HEK293 (cell line): ENCODE measurements around the gene ALOXE3.

Experiments used
- CTCF ChIA-PET: fragments of 350-600 bp; formaldehyde crosslinking; extraction: SDS; loops from one replicate; lab custom pipeline; 2021; ENCODE audit warnings: antibody characterized with exemption; lab: Yijun Ruan, JAX
- POLR2A ChIA-PET: fragments of 300-600 bp; formaldehyde crosslinking; extraction: SDS; loops from one replicate; lab custom pipeline; 2020; ENCODE audit warnings: antibody characterized with exemption, inconsistent platforms; lab: Yijun Ruan, JAX
- H3K27ac ChIP-seq: fragments of 200-500 bp; sonication (Bioruptor generic); 2 replicates; pipeline ENCODE4 v1.5.1; 2014; ENCODE audit warnings: low read depth, low read length, control low read depth, inconsistent platforms; ENCODE audit errors: extremely low read depth
- H3K36me3 ChIP-seq, 2 experiments: fragments of 200-500 bp in 1 of 2; sonication (Bioruptor generic) in 1 of 2; 1 replicate in 1 of 2; 2 replicates in 1 of 2; pipeline ENCODE4 v1.5.1; 2014 to 2017; ENCODE audit warnings: inconsistent platforms in 2 of 2, low read length in 2 of 2; ENCODE audit not compliant: control insufficient read depth in 2 of 2, insufficient read depth in 1 of 2
- H3K4me1 ChIP-seq: fragments of 200-500 bp; sonication (Bioruptor generic); 2 replicates; pipeline ENCODE4 v1.5.1; 2014; ENCODE audit warnings: mild to moderate bottlenecking, low read length, inconsistent platforms; ENCODE audit not compliant: control insufficient read depth, insufficient read depth
- H3K4me3 ChIP-seq: 2 replicates; pipeline ENCODE4 v1.5.1; 2011; ENCODE audit warnings: low read depth, mild to moderate bottlenecking, control low read depth, low read length, moderate library complexity
- H3K9me3 ChIP-seq: fragments of 200-500 bp; sonication (Bioruptor generic); 2 replicates; pipeline ENCODE4 v1.5.1; 2014; ENCODE audit warnings: low read depth, low read length, inconsistent platforms; ENCODE audit not compliant: control insufficient read depth, insufficient read depth
- CTCF ChIP-seq: fragments of 450-650 bp; formaldehyde crosslinking; IDR thresholded peaks from 2 replicates; pipeline ENCODE4 v1.5.1; 2016; ENCODE audit warnings: missing biosample characterization, missing genetic modification characterization
- KLF7 ChIP-seq: fragments of 450-650 bp; formaldehyde crosslinking; IDR thresholded peaks from 2 replicates; pipeline ENCODE4 v1.5.1; 2016; ENCODE audit warnings: missing biosample characterization, missing genetic modification characterization, borderline replicate concordance
- MYNN ChIP-seq: fragments of 450-650 bp; formaldehyde crosslinking; IDR thresholded peaks from 2 replicates; pipeline ENCODE4 v1.5.1; 2016; ENCODE audit warnings: missing biosample characterization, missing genetic modification characterization, borderline replicate concordance
- PRDM1 ChIP-seq: fragments of 450-650 bp; formaldehyde crosslinking; IDR thresholded peaks from 2 replicates; pipeline ENCODE4; 2016; ENCODE audit warnings: missing biosample characterization, missing genetic modification characterization
- PRDM4 ChIP-seq: fragments of 450-650 bp; formaldehyde crosslinking; IDR thresholded peaks from 2 replicates; pipeline ENCODE4 v1.5.1; 2017; ENCODE audit warnings: missing biosample characterization, missing genetic modification characterization
- WT1 ChIP-seq: fragments of 450-650 bp; formaldehyde crosslinking; IDR thresholded peaks from 2 replicates; pipeline ENCODE4 v1.5.1; 2016; ENCODE audit warnings: missing biosample characterization, missing genetic modification characterization
- ZBTB20 ChIP-seq: fragments of 450-650 bp; formaldehyde crosslinking; IDR thresholded peaks from 2 replicates; pipeline ENCODE4 v1.5.1; 2016; ENCODE audit warnings: missing biosample characterization, missing genetic modification characterization
- ZFHX2 ChIP-seq: fragments of 450-650 bp; formaldehyde crosslinking; conservative IDR thresholded peaks from 2 replicates; pipeline ENCODE4 v1.5.1; 2016; ENCODE audit warnings: missing biosample characterization, missing genetic modification characterization
- ZNF157 ChIP-seq: fragments of 450-650 bp; formaldehyde crosslinking; IDR thresholded peaks from 2 replicates; pipeline ENCODE4 v1.5.1; 2016; ENCODE audit warnings: missing biosample characterization, missing genetic modification characterization
- ZNF335 ChIP-seq: fragments of 450-650 bp; formaldehyde crosslinking; conservative IDR thresholded peaks from 2 replicates; pipeline ENCODE4 v1.5.1; 2016; ENCODE audit warnings: missing biosample characterization, missing genetic modification characterization
- ZNF341 ChIP-seq: fragments of 450-650 bp; formaldehyde crosslinking; IDR thresholded peaks from 2 replicates; pipeline ENCODE4; 2016; ENCODE audit warnings: low read depth, missing biosample characterization, missing genetic modification characterization
- ZNF354C ChIP-seq: fragments of 450-650 bp; formaldehyde crosslinking; IDR thresholded peaks from 2 replicates; pipeline ENCODE4 v1.5.1; 2016; ENCODE audit warnings: missing biosample characterization, missing genetic modification characterization, low read depth, borderline replicate concordance
- ZNF529 ChIP-seq: fragments of 450-650 bp; formaldehyde crosslinking; IDR thresholded peaks from 2 replicates; pipeline ENCODE4 v1.5.1; 2017; ENCODE audit warnings: missing genetic modification characterization, missing biosample characterization; ENCODE audit not compliant: insufficient replicate concordance
- ZNF777 ChIP-seq: fragments of 450-650 bp; formaldehyde crosslinking; IDR thresholded peaks from 2 replicates; pipeline ENCODE4 v1.5.1; 2017; ENCODE audit warnings: missing biosample characterization, missing genetic modification characterization, borderline replicate concordance

The ALOXE3 gene

GRCh38 chr17:8137645-8138373, 19.5 kb upstream of the ALOXE3 start:
- CTCF ChIA-PET = interaction anchor here (0.6 to 7.1 kb wide), 23 partner anchors 10 to 856 kb away, joined by 3 to 91 read pairs (median 5); partner anchors contain the start of genes ALOXE3, HES7, PER1 and TMEM107
- H3K9me3 ChIP-seq = no peaks in the 10 kb centered on the region
- 0 out of 2 replicates have a peak, but pooled peaks cover 4% of the 10 kb centered on the region for H3K4me1 ChIP-seq
- H3K36me3 ChIP-seq = peaks cover 0 to 29% of the 10 kb centered on the region in 2 experiments; a peak in 1 of 3 replicates
- POLR2A ChIA-PET = interaction anchor here (0.7 to 4.5 kb wide), 14 partner anchors 13 to 897 kb away, joined by 3 to 31 read pairs (median 4); partner anchors contain the start of genes AURKB, BORCS6 and HES7
- H3K27ac ChIP-seq = peak overlapping the region; percentile 32
- TF ChIP-seq ZNF335 (tag by site-specific recombination) = peak; percentile 89
- TF ChIP-seq ZNF777 = peak; percentile 33; the same call in 1 of the 2 replicates
- 0 out of 2 replicates have a peak, but pooled peaks have one; percentile 6 for TF ChIP-seq KLF7
- TF ChIP-seq MYNN = peak; percentile 16; the same call in 1 of the 2 replicates
- TF ChIP-seq ZFHX2 (tag by site-specific recombination) = peak; percentile 26; the same call in 1 of the 2 replicates
- TF ChIP-seq WT1 (tag by site-specific recombination) = no peak
- TF ChIP-seq CTCF = no peak
- TF ChIP-seq PRDM1 = no peak
- TF ChIP-seq ZBTB20 (tag by site-specific recombination) = no peak
- TF ChIP-seq ZNF354C (tag by site-specific recombination) = no peak
- H3K4me3 ChIP-seq = peak overlapping the region; percentile 28

GRCh38 chr17:8133941-8134340, 15.6 kb upstream of the ALOXE3 start:
- TF ChIP-seq PRDM4 (peak; percentile 83), ZFHX2 (tag by site-specific recombination) (no peak)
- no peak overlapping the region for H3K27ac ChIP-seq
- no peak overlapping the region for H3K4me3 ChIP-seq
- ChIA-PET POLR2A (interaction anchor here (1.4 to 1.5 kb wide), 2 partner anchors 15 to 114 kb away, joined by 3 to 4 read pairs; partner anchors contain the start of gene CTC1), CTCF (interaction anchor here (0.6 to 2.0 kb wide), 5 partner anchors 10 to 1407 kb away, joined by 4 to 11 read pairs (median 6); partner anchors contain the start of gene HES7)
- no peaks in the 10 kb centered on the region for H3K36me3 ChIP-seq
- 0 out of 2 replicates have a peak, but pooled peaks cover 4% of the 10 kb centered on the region for H3K4me1 ChIP-seq
- no peaks in the 10 kb centered on the region for H3K9me3 ChIP-seq

- TF ChIP-seq ZNF341 = peak; percentile 51
- TF ChIP-seq ZNF157 (tag by site-specific recombination) = no peak
- no peak for TF ChIP-seq ZNF529 (tag by site-specific recombination)
- Histone ChIP-seq H3K4me3 (no peak overlapping the region), H3K36me3 (no peaks in the 10 kb centered on the region), H3K4me1 (0 out of 2 replicates have a peak, but pooled peaks cover 4% of the 10 kb centered on the region), H3K9me3 (no peaks in the 10 kb centered on the region), H3K27ac (peak overlapping the region; percentile 17; the same call in 1 of the 2 replicates)
- ChIA-PET CTCF (interaction anchor here (0.6 to 2.0 kb wide), 7 partner anchors 9 to 1407 kb away, joined by 3 to 11 read pairs (median 5); partner anchors contain the start of gene HES7), POLR2A (no interaction called here)
Observed at GRCh38 chr17:8133399-8133798, 15.1 kb upstream of the ALOXE3 start.
